Activated T-cell treated with anti-CD3 and anti-CD28 coated beads for 4 hours (primary cell): Measurements from ENCODE around the gene ALLC.
"Not testable (repeated sequence)": the region's sequence is repeated elsewhere in the genome, so short reads cannot be mapped to it uniquely, and the experiment has no call there.

Experiments
- DNase-seq: peaks from one replicate; pipeline ENCODE4 v3.0.0-alpha.2; 2020

Gene ALLC

GRCh38 chr2:3626812-3627499, 31.0 kb upstream of the ALLC start:
- no peak for DNase-seq

- DNase-seq: no peak
Measured at GRCh38 chr2:3627500-3628100, 30.4 kb upstream of the ALLC start.

GRCh38 chr2:3628241-3628679, 29.7 kb upstream of the ALLC start:
- no peak for DNase-seq

GRCh38 chr2:3628800-3629199, 29.2 kb upstream of the ALLC start:
- no peak for DNase-seq

DNA sequence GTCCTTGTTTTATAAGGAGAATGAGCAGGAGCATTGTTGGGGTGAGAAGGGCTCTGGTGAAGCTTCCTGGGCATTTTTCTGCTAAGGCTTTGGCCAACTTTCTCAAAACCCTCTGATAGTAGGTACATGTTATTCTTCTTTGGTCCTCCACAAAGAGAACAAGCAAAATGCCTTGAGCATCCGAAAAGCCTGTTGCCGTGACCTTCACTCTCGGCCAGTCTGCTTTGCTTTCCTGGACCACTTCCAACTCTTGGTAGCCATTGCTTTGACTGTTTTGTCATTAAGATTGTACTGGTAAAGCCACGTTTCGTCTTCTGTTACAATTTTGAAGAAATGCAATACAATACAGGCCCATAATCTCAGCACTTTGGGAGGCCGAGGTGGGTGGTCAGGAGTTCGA, 27.4 kb upstream of the ALLC start:
- DNase-seq: no peak

DNA sequence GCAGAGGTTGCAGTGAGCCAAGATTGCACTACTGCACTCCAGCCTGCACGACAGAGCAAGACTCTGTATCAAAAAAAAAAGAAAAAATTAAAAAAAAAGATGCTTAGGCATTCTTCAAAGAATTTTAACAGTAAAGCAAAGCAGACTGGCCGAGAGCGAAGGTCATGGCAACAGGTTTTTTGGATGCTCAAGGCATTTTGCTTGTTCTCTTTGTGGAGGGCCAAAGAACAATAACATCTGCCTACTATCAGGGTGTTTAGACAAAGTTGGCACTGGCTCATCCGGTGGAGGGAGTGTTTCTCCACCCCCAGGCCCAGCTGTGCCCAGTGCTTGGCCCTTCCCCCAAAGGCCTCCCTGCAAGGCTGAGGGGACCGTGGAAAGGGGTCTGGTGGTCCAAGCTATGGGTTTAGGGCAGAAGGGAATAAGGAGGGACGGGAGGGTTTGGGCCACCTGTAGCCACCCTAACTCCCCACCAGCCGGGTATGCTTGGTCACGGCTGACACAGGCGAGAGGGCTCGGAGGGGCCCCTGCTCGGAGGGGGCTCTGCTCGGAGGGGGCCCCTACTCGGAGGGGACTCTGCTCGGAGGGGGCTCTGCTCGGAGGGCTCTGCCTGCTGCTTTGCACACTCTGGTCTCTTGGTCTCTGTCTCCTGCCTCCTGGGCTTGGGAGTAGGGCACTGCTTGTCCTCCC, 26.7 kb upstream of the ALLC start:
- no peak for DNase-seq

- DNase-seq: no peak
Measured at GRCh38 chr2:3631851-3632659, 25.9 kb upstream of the ALLC start.

- DNase-seq: no peak
Measured at GRCh38 chr2:3633089-3633981, 24.7 kb upstream of the ALLC start.

DNA sequence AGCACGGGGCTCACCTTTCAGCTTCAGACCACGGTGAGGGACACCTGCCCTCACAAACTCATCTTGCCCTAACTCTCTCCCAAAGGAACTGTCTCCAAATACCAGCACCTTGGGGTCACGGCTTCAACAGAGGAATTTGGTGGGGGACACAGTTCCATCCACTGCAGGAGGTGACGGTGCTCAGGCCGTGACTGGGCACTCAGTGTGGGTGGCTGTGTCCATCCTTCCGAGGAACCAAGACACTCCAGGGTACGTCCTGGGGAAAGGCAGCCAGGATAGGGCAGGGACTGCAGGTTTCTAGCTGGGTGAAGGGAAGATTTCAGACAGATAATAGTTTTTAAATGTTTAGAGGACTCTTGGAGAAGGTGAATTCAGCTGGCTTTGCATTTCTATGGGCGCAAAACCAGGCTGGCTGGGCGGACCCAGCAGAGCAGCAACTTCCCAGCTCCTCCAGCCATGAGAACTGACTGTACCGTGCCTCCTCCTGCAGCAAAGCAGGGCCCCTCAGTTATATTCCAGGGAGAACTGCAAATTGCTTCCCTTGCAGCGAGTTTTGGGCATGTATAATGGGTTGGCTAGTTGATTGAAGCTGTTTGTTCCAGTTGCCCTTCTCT, 23.9 kb upstream of the ALLC start:
- DNase-seq: no peak

DNA sequence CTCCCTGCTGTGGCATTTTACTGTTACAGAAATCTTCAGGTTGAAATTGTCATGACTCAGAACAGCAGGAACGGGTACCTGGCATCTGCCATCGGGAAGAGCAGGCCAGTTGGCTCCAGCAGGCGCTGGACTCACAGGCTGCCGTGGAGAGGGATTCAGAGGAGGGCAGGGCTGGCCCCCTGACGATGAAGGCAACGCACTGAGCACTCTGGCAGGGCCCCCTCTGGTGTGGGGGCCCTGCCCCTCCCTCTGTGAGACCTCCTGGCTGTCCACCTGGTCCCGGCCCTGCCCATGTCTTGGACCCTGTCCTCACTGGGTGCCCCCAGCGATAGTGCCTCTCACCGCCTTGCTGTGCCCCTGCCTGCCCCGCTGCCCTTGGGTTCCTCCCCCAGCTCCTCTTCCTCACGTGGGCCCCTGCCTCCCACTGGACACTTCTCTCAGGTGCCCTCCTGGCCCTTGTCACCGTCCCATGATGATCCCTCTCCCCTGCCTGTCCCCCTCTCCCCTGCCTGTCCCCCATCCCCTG, 23.3 kb upstream of the ALLC start:
- no peak for DNase-seq

DNA sequence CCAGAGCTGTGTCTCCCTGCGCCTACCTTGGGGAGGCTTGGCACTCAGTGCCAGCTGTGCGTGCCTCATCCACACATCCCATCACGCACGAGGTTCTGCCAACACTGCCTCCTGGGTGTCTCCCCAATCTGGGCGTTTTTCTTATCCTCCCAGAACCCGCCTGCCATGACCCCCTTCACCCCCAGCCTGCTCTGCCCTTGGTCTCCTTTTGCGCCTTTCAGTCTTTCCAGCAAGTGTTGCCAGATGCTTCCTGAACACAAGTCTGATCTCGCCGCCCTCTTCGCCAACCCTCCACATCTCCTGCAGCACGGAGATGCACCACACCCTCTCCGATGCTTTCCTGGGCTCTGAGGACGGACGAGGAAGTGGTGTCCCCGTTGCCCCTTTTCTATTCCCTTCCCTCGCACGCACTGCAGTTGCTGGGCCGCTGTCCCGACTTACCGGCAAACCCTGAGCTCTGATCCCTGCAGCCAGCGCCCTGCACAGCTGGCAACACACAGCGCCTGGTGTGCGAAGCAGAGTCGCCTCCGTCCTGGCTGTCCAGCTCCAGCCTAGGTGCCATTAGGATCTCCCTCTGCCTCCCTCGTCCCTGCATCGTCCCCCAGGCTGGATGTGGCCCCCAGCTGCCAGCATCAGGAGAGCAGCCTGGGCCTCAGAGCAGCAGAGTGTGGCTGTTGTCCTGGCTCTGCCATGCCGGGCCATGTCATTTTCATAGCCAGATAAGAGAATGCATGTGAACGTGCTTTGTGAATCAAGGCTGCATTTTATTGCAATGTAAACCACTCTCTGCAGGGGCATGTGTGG, 22.6 kb upstream of the ALLC start:
- no peak for DNase-seq

- DNase-seq: not testable (repeated sequence)
Measured at GRCh38 chr2:3635975-3636327, 22.0 kb upstream of the ALLC start.

- no peak for DNase-seq
Measured at GRCh38 chr2:3636586-3637310, 21.3 kb upstream of the ALLC start.

GRCh38 chr2:3637311-3637675, 20.7 kb upstream of the ALLC start:
- no peak for DNase-seq

DNA sequence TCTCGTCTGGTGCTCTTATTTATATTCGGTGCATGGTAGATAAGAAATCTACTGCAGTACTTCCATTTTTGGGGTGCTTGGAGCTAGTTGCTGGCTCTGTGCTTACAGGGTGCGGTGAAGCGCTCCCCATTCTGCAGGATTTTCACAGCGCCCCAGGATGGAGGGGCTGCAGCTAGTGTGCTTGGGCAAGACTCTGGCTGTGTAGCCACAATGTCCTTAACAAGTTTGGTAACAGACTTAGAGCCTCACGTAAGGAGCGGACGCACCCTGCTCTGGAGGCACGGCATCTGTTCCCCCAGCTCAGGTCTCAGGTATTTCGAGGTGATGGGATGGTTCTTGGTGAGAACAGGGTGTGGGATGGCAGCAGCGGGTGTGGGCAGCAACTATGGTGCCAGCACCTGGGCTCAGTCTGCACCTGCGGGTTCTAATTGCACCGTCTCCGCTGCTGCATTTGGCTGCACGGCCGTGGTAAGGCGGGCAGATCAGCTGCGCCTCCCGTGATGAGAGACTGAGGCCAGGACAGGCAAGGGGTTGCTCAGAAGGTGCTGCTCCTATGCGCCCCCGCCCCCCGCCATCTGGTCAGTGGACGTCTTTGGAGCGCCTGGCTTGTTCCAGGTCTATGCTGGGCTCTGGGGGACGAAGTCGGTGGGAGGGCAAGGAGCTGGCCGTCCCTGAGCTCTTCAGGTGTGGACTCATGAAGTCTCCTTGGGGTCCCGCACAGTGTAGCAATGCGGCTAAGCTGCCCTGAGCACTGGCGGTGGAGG, 20.1 kb upstream of the ALLC start:
- DNase-seq: no peak

DNA sequence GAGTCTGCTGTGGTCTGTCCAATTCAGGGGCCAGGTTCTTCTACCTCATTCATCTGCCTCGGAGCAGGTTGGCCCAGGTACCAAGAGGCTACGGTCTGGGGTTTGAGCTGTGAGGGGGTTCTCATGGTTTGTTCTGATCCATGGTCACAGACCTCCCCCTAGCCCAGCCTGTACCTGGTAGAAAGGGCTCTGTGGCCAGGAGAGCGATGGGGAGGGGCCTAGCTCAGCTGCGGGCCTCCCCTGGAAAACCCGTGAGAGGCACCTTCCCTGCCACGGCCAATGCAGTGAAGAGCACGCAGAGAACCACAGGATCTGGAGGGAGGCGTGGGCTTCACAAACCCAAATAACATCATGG, 19.6 kb upstream of the ALLC start:
- no peak for DNase-seq

DNA sequence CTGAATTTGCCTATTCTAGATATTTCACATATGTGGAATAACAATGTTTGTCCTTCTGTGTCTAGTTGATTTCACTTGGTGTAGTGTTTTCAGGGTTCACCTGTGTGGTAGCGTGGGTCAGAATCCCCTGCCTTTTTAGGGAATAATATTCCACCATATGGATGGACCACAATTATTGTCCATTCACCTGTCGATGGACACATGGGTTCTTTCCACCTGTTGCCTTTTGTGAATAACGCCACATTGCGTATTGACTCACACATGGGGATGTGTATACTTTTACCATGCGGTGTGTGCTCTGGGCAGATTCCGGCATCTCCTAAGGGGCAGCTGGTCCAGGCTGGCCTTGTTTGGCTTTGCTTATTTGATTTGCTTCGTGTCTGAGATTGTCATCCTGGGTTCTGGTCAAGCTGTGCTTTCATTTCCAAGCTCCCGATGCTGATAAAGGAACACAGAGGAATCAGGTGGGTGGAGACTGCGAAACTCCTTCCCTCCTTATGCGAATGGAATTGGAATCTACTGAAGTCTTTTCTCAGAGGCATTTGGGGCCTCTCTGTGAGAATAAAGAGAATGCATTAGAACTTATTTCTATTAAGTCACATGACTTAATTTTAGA, 18.9 kb upstream of the ALLC start:
- no peak for DNase-seq

DNA sequence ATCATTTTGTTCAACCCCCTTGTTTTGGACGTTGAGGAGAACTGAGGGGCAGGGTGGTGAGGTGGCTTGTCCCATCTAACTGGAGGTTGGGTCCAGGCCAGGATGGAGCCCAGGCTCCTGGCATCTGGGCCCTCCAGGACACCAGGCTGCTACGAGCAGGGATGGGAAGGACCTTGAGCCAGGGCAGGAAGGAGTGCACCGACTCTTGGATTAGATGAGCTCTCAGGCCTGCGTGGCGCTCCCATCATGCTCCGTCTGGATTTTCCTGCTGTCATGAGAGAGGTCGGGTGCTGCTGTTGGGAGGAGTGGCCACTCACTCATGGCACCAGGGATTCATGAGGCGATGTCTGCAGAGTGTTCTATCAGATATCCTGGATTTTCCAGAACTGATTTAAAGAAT, 18.3 kb upstream of the ALLC start:
- DNase-seq: no peak

- DNase-seq: no peak
Measured at GRCh38 chr2:3641181-3641580, 16.8 kb upstream of the ALLC start.
